Sigmoid colon (tissue), 4 donors: ENCODE data around the gene ATP23.

Experiments
- EP300 ChIP-seq, 4 donors: sonication (generic); formaldehyde crosslinking; IDR thresholded peaks; one replicate each; pipeline ENCODE4 v1.6.1; 2017; ENCODE audit warnings: antibody characterized with exemption in 4 of 4
- POLR2A ChIP-seq, 2 donors: fragments of 450-650 bp; IDR thresholded peaks; one replicate each; pipeline ENCODE4 v1.6.1; 2016; ENCODE audit warnings: antibody characterized with exemption in 2 of 2, mild to moderate bottlenecking in 2 of 2, moderate library complexity in 2 of 2
- TF ChIP-seq, protein P1 (sequence below), 4 experiments: fragments of 450-650 bp in 3 of 4; fragments of 200-600 bp in 1 of 4; IDR thresholded peaks; one replicate each; pipeline ENCODE4 v1.5.1; 2016 to 2019; ENCODE audit warnings: antibody characterized with exemption in 4 of 4, mild to moderate bottlenecking in 3 of 4, moderate library complexity in 2 of 4

DNA sequence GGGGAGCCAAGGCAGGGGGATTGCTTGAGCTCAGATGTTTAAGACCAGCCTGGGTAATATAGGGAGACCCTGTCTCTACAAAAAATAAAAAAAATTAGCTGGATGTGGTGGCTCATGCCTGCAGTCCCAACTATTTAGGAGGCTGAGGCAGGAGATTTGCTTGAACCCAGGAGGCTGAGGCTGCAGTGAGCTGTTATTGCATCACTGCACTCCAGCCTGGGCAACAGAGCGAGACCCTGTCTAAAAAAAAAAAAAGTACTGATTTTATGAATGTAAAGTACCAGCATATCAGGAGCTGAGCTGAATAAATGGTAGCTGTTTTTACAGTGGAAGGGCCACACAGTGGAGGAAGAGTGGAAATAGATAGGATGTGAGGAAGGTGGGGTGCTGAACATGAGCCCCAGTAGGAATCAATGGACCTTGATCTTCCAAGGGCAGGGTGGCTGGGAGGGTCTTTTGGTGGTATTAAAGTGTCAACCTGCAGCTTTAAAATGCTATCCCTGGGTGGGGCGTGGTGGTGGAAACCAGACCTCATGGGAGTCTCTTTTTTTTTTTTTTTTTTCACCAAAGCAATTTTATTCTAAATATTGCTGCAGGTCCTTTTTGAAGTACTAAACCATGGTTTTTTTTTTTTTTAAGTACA is 2.2 kb downstream of the ATP23 start:
- TF ChIP-seq, protein P1, sequence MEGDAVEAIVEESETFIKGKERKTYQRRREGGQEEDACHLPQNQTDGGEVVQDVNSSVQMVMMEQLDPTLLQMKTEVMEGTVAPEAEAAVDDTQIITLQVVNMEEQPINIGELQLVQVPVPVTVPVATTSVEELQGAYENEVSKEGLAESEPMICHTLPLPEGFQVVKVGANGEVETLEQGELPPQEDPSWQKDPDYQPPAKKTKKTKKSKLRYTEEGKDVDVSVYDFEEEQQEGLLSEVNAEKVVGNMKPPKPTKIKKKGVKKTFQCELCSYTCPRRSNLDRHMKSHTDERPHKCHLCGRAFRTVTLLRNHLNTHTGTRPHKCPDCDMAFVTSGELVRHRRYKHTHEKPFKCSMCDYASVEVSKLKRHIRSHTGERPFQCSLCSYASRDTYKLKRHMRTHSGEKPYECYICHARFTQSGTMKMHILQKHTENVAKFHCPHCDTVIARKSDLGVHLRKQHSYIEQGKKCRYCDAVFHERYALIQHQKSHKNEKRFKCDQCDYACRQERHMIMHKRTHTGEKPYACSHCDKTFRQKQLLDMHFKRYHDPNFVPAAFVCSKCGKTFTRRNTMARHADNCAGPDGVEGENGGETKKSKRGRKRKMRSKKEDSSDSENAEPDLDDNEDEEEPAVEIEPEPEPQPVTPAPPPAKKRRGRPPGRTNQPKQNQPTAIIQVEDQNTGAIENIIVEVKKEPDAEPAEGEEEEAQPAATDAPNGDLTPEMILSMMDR (IDR thresholded peaks at IDR 0.05) = no peak
- TF ChIP-seq POLR2A (IDR thresholded peaks at IDR 0.05) = no peak
- TF ChIP-seq EP300 (IDR thresholded peaks at IDR 0.05) = no peak
